AG20443 (cell line): ENCODE results near the gene DTX2.
A peak's percentile ranks its signal among the peaks of the same experiment; 100 is the strongest.
"Not testable (repeated sequence)": the region's sequence is repeated elsewhere in the genome, so short reads cannot be mapped to it uniquely, and the experiment has no call there.

Source experiments
- DNase-seq: peaks from one replicate; pipeline ENCODE4 v3.0.0; 2012; ENCODE audit warnings: low spot score, mixed read lengths

Gene DTX2

GRCh38 chr7:76461464-76462101 is at the start of gene DTX2:
TSS of gene DTX2 (plus strand) at chr7:76461709. CDS start at chr7:76480510, 18,801 bp downstream.
- not testable (repeated sequence) for DNase-seq

- DNase-seq = no peak
Observed at GRCh38 chr7:76412249-76412648, 49.3 kb upstream of the DTX2 start.

GRCh38 chr7:76417654-76418310 is 43.7 kb upstream of the DTX2 start:
- DNase-seq = not testable (repeated sequence)

DNA sequence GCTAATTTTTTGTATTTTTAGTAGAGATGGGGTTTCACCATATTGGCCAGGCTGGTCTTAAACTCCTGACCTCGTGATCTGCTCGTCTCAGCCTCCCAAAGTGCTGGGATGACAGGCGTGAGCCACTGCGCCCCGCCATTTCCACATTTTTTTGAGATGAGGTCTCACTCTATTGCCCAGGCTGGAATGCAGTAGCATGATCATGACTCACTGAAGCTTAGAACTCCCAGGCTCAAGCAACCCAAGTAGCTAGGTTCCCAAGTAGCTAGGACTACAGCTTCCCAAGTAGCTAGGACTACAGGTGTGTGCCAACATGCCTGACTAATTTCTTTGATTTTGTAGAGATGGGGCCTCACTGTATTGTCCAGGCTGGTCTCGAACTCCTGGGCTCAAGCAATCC is 40.4 kb upstream of the DTX2 start:
- DNase-seq = peak; percentile 56

DNA sequence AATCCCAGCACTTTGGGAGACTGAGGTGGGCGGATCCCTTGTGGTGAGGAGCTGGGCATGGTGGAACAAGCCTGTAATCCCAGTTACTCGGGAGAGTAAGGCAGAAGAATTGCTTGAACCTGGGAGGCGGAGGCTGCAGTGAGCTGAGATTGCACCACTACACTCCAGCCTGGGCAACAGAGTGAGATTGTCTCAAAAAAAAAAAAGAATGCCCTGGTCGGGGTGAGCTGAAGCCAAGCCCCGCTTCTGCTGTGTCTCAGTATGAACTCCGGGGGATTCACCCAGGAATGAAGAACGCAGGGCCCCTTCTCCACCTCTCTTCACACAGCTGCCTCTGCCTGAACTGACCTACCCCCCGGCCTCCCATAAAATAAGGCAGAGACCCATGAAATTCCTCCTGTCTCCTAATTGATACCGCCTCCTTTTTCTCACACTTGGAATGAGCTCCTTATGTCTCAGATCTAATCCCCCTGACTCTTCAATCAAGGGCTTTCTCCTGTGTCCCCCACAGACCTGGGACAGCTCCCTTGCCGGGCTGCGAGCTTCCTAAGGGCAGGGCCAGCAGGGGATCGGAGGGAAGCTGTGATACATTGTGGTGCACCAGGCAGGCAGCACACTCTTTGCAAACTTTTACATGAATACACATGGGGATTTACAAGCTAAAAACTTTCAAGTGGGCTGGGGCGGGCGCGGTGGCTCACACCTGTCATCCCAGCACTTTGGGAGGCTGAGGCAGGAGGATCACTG is 37.7 kb upstream of the DTX2 start:
- DNase-seq = no peak

GRCh38 chr7:76424413-76425111 is 36.9 kb upstream of the DTX2 start, which contains the start of gene ZP3:
TSS of gene ZP3 (plus strand) at chr7:76424950. CDS start at chr7:76424965, 15 bp downstream.
- DNase-seq = no peak

DNA sequence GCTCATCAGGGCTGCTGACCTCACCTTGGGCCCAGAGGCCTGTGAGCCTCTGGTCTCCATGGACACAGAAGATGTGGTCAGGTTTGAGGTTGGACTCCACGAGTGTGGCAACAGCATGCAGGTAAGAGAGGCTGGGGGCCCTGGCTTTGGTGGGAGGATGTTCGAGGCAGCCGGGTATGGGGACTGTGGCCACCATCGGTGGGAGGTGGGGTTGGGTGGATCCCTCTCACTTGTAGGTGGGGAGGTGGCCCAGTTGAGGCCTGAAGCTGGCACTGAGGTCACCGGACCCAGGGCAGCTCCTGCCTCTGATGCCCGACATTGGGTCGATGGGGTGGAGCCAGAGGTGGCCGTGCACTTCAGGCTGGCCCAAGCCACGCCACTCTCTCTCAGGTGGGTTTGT is 36.4 kb upstream of the DTX2 start:
- no peak for DNase-seq

DNA sequence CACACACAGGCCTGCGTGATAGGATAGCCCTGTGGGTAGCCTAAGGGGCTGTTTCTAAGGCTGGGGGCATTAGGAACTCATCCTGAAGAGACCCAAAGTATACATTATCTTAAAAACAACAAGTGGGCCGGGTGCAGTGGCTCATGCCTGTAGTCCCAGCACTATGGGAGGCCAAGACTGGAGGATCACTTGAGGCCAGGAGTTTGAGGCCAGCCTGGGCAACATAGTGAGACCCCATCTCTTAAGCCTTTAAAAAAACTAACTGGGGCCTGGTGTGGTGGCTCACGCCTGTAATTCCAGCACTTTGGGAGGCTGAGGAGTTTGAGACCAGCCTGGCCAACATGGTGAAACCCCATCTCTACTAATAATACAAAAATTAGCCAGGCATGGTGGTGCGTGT is 36.0 kb upstream of the DTX2 start:
- not testable (repeated sequence) for DNase-seq

GRCh38 chr7:76426246-76426645 is 35.3 kb upstream of the DTX2 start:
- no peak for DNase-seq

GRCh38 chr7:76427635-76428034 is 33.9 kb upstream of the DTX2 start:
- DNase-seq = no peak

- DNase-seq = no peak
Observed at GRCh38 chr7:76428149-76428823, 33.2 kb upstream of the DTX2 start.

DNA sequence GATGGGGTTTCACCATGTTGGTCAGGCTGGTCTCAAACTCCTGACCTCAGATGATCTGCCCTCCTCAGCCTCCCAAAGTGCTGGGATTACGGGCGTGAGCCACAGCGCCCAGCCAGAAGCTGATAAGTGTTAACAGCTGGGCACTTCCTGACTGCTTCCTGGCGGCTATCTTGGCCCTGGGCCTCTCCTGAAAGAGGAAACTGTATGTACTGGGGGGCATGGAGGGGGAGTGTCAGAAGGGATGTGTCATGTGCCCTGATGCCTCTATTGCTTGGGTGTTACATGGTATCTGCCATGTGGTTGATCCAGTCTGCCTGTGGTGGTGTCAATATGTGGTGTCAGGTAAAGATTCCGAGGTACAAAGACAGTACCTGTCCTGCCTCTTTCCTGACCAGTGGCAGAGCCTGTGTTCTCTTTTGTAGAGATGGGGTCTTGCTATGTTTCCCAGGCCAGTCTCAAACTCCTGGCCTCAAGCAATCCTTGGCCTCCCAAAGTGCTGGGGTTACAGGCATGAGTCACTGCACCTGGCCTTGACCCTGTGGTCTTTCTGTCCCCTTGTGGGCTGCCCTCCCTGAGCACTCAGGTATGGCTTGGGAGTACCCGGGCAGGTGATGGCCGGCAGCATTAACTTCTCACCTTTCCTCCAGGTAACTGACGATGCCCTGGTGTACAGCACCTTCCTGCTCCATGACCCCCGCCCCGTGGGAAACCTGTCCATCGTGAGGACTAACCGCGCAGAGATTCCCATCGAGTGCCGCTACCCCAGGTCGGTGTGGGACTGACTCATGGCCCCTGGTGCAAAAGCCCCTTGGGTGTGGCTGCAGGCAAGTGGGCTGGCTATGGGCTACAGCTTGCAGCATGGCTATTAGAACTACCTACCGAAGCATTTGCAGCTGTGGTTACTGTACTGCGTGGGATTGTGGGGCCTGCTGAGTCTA is 32.4 kb upstream of the DTX2 start:
- DNase-seq = no peak

GRCh38 chr7:76430211-76430610 is 31.3 kb upstream of the DTX2 start:
- no peak for DNase-seq

GRCh38 chr7:76430836-76431235 is 30.7 kb upstream of the DTX2 start:
- no peak for DNase-seq

- DNase-seq = not testable (repeated sequence)
Observed at GRCh38 chr7:76437873-76438272, 23.6 kb upstream of the DTX2 start.

DNA sequence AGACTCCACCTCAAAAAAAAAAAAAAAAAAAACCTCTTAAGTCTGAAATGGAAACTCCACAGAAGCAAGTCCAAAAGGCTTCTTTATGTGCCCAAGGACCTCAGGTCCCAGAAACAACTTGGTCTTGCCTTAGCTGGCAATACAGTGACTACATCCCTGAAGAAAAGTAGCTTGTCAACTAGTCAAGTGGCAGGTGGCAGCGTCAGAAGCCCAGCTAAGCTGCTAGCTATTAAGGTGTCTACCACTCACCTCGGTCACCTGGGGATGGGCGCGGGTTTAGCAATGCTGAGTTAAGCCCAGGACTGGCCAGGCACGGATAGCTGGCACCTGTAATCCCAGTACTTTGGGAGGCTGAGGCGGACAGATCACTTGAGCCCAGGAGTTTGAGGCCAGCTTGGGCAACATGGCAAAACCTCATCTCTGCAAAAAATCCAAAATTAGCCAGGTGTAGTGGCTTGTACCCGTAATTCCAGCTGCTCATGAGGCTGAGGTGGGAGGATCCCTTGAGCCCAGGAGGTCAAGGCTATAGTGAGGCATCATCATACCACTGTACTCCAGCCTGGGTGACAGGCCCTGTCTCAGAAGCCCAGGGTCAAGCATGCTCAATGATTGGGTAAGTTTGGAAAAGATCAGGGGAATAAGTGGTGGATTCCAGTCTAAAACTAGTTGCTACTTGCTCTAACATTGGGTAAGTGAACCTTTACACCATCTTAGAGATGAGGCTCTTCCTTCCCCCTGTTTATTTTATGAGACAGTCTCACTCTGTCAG is 22.2 kb upstream of the DTX2 start:
- not testable (repeated sequence) for DNase-seq

- not testable (repeated sequence) for DNase-seq
Observed at GRCh38 chr7:76440404-76440803, 21.1 kb upstream of the DTX2 start.

- not testable (repeated sequence) for DNase-seq
Observed at GRCh38 chr7:76441792-76442191, 19.7 kb upstream of the DTX2 start.

DNA sequence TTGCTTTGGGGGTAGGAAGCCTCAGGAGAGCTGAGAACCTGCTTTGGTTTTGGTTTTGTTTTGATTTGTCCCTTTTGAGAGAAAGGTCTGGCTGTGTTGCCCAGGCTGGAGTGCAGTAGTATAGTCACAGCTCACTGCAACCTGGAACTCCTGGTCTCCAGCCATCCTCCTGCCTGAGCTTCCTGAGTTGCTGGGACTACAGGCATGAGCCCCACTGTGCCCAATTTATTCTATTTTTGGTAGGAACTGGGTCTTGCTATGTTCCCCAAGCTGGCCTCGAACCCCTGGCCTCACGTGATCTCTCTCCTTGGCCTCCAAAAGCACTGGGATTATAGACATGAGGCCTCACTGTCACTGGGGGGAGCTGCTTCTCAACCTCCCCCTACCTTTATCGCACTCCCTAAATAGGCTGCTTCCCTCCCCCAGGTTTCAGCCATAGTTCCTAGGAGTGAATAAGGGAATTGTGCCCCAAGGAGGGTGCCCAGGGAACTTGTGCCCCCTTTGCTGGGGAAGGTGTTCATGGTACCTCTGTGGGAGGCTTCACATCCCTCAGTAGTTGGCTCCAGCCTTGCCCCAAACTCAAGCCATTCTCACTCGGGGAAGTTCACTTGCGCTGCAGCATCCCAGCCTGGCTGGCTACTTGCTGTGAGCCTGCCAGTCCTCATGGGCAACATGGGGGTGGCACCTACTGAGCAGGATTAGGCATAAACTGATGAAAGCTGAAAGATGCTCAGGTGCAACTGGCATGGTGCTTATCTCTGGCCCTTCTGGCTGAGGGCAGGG is 18.7 kb upstream of the DTX2 start:
- DNase-seq = not testable (repeated sequence)
